NCI-H2081 (cell line): ENCODE data around the gene VPS18.

ENCODE experiments used
- DNase-seq, 2 experiments: peaks; one replicate each; lab custom pipeline; 2025; lab: John Stamatoyannopoulos, UW

VPS18 gene

GRCh38 chr15:40936709-40937666 lies 42.7 kb downstream of the VPS18 start:
- peak in 1 of 2 experiments; percentile 8 for DNase-seq

- peak in 1 of 2 experiments; percentile 36 for DNase-seq
Observed at GRCh38 chr15:40937762-40938535, 43.7 kb downstream of the VPS18 start.

- DNase-seq, result no peak
Observed at GRCh38 chr15:40938536-40938870, 44.3 kb downstream of the VPS18 start.

GRCh38 chr15:40940296-40940801 lies 46.1 kb downstream of the VPS18 start:
- no peak for DNase-seq

GRCh38 chr15:40941068-40941527 lies 46.8 kb downstream of the VPS18 start:
- no peak for DNase-seq

GRCh38 chr15:40941528-40942336 lies 47.5 kb downstream of the VPS18 start:
- DNase-seq, result peak; percentile 74 to 76

GRCh38 chr15:40942337-40942854 lies 48.1 kb downstream of the VPS18 start:
- no peak for DNase-seq

- no peak for DNase-seq
Observed at GRCh38 chr15:40942878-40943277, 48.6 kb downstream of the VPS18 start.

- DNase-seq, result no peak
Observed at GRCh38 chr15:40943764-40944365, 49.6 kb downstream of the VPS18 start.

GRCh38 chr15:40944510-40945296 lies 50.5 kb downstream of the VPS18 start:
- DNase-seq, result peak; percentile 60 to 84

- no peak for DNase-seq
Observed at GRCh38 chr15:40948706-40949473, 54.6 kb downstream of the VPS18 start.

- DNase-seq, result no peak
Observed at GRCh38 chr15:40949756-40950207, 55.5 kb downstream of the VPS18 start.

- DNase-seq, result no peak
Observed at GRCh38 chr15:40951764-40952163, 57.5 kb downstream of the VPS18 start.

- DNase-seq, result no peak
Observed at GRCh38 chr15:40952301-40952900, 58.2 kb downstream of the VPS18 start.

- peak; percentile 95 to 97 for DNase-seq
Observed at GRCh38 chr15:40952901-40953712, 58.9 kb downstream of the VPS18 start, which contains the start of gene CHAC1. Gene CHAC1, plus strand, starts transcription at chr15:40953471. Its CDS starts 113 bp downstream, at chr15:40953584.
